ENCODE measurements around the gene PRSS56.

- TF ChIP-seq CTCF (IDR thresholded peaks at IDR 0.05) (no peak), ZFX (IDR thresholded peaks at IDR 0.05; ENCODE audit: borderline replicate concordance) (no peak)
Observed at GRCh38 chr2:232479341-232480200, 40.6 kb upstream of the PRSS56 start.
